H1 (cell line): Measurements from ENCODE around the gene DAB2IP. TPM values are rescaled to one million over a fixed set of nuclear protein-coding genes. Genes with fewer than 3 reads are reported as not detected.

ENCODE experiments used
- CTCF ChIA-PET: fragments of 300-600 bp; sonication (Branson Sonifier 250); formaldehyde crosslinking; loops from one replicate; lab custom pipeline; 2021; ENCODE audit not compliant: partially characterized antibody; lab: Charles Lee
- POLR2A ChIA-PET: fragments of 300-600 bp; sonication (Branson Sonifier 250); formaldehyde crosslinking; loops from one replicate; lab custom pipeline; 2021; ENCODE audit warnings: inconsistent platforms; ENCODE audit not compliant: partially characterized antibody; lab: Charles Lee
- DNase-seq, 2 experiments: peaks; one replicate each; pipeline versions ENCODE4 v3.0.0 to v3.0.0-alpha.2; 2010 to 2022; ENCODE audit warnings: low spot score in 2 of 2, low read depth in 1 of 2, mixed read lengths in 1 of 2
- FAIRE-seq: peaks from 2 replicates; lab custom pipeline; 2011; peaks lifted over from hg19 to GRCh38; lab: Jason Lieb, UNC
- H2AFZ ChIP-seq: 2 replicates; pipeline ENCODE4 v1.8.1; 2012; ENCODE audit warnings: low read length, inconsistent platforms
- H2AK5ac ChIP-seq: 2 replicates; pipeline ENCODE4 v1.6.1; 2013; ENCODE audit warnings: low read depth, low read length
- H2BK120ac ChIP-seq: replicated peaks from 2 replicates; pipeline ENCODE3; 2013; ENCODE audit warnings: low read depth, low read length, inconsistent platforms
- H2BK12ac ChIP-seq: 2 replicates; pipeline ENCODE4 v1.6.1; 2013; ENCODE audit warnings: low read depth, low read length
- H2BK15ac ChIP-seq: 2 replicates; pipeline ENCODE4 v1.6.1; 2013; ENCODE audit warnings: low read length
- H2BK20ac ChIP-seq: 2 replicates; pipeline ENCODE4 v1.6.1; 2013; ENCODE audit warnings: low read length
- H2BK5ac ChIP-seq: 2 replicates; pipeline ENCODE4 v1.6.1; 2013; ENCODE audit warnings: low read depth, low read length
- H3K14ac ChIP-seq: 2 replicates; pipeline ENCODE4 v1.6.1; 2013; ENCODE audit warnings: inconsistent platforms; ENCODE audit not compliant: insufficient read length
- H3K18ac ChIP-seq: 2 replicates; pipeline ENCODE4 v1.6.1; 2013; ENCODE audit warnings: low read length; ENCODE audit errors: extremely low read depth
- H3K23ac ChIP-seq: 2 replicates; pipeline ENCODE4 v1.6.1; 2013; ENCODE audit warnings: inconsistent platforms; ENCODE audit not compliant: insufficient read length
- H3K23me2 ChIP-seq: 2 replicates; pipeline ENCODE4 v1.6.1; 2013; ENCODE audit warnings: low read depth, low read length
- H3K27ac ChIP-seq: 2 replicates; pipeline ENCODE4 v1.6.1; 2011; ENCODE audit warnings: low read depth, low read length, inconsistent platforms
- H3K27me3 ChIP-seq, 4 experiments: replicated peaks in 1 of 4; 1 replicate in 1 of 4; 2 replicates in 3 of 4; pipeline versions ENCODE4 v1.6.1 to v1.8.1; 2011 to 2013; ENCODE audit warnings: low read length in 3 of 4, mild to moderate bottlenecking in 3 of 4, inconsistent platforms in 2 of 4, mixed read lengths in 2 of 4, moderate library complexity in 1 of 4; ENCODE audit not compliant: control insufficient read depth in 3 of 4, insufficient read depth in 3 of 4; ENCODE audit errors: extremely low read depth in 1 of 4
- H3K36me3 ChIP-seq, 4 experiments: 2 replicates each; pipeline versions ENCODE4 v1.6.1 to v1.8.1; 2011 to 2013; ENCODE audit warnings: mild to moderate bottlenecking in 4 of 4, low read length in 3 of 4, moderate library complexity in 2 of 4, control low read depth in 1 of 4, inconsistent platforms in 1 of 4; ENCODE audit not compliant: insufficient read depth in 4 of 4, control insufficient read depth in 2 of 4
- H3K4ac ChIP-seq: replicated peaks from 2 replicates; pipeline ENCODE3; 2013; ENCODE audit warnings: low read length, low read depth, mixed read lengths, inconsistent platforms; ENCODE audit not compliant: insufficient read length
- H3K4me1 ChIP-seq, 4 experiments: replicated peaks in 1 of 4; 1 replicate in 1 of 4; 2 replicates in 3 of 4; pipeline versions ENCODE4 v1.6.1 to v1.8.1; 2011 to 2013; ENCODE audit warnings: low read length in 3 of 4, inconsistent platforms in 2 of 4, mixed read lengths in 1 of 4; ENCODE audit not compliant: insufficient read depth in 4 of 4, control insufficient read depth in 3 of 4
- H3K4me2 ChIP-seq, 2 experiments: 2 replicates each; pipeline versions ENCODE4 v1.6.1 to v1.8.1; 2011 to 2013; ENCODE audit warnings: low read depth in 2 of 2, low read length in 2 of 2, control low read depth in 1 of 2, inconsistent platforms in 1 of 2, mild to moderate bottlenecking in 1 of 2; ENCODE audit not compliant: insufficient read depth in 1 of 2
- H3K4me3 ChIP-seq, 4 experiments: fragments of 200-600, 300-600 bp in 1 of 4; sonication (generic), shearing (Covaris generic), sonication (Bioruptor Twin) in 1 of 4; 2 replicates each; pipeline versions ENCODE4 v1.5.1 to v1.8.1; 2011 to 2016; ENCODE audit warnings: low read length in 4 of 4, low read depth in 3 of 4, control low read depth in 2 of 4, inconsistent platforms in 2 of 4, mild to moderate bottlenecking in 2 of 4, mixed read lengths in 1 of 4, moderate library complexity in 1 of 4; ENCODE audit not compliant: insufficient read depth in 2 of 4; ENCODE audit errors: extremely low read depth in 1 of 4
- H3K56ac ChIP-seq: replicated peaks from 2 replicates; pipeline ENCODE3; 2013; ENCODE audit warnings: low read depth, mild to moderate bottlenecking, mixed read lengths, low read length, inconsistent platforms; ENCODE audit not compliant: insufficient read length
- H3K79me1 ChIP-seq: 2 replicates; pipeline ENCODE4 v1.6.1; 2013; ENCODE audit warnings: low read depth, low read length, control low read depth
- H3K79me2 ChIP-seq, 2 experiments: 2 replicates each; pipeline versions ENCODE4 v1.6.1 to v1.8.1; 2012 to 2013; ENCODE audit warnings: low read length in 2 of 2, mild to moderate bottlenecking in 2 of 2, inconsistent platforms in 1 of 2; ENCODE audit not compliant: insufficient read depth in 2 of 2, control insufficient read depth in 1 of 2
- H3K9ac ChIP-seq, 4 experiments: replicated peaks in 1 of 4; 1 replicate in 1 of 4; 2 replicates in 3 of 4; pipeline versions ENCODE4 v1.6.1 to v1.8.1; 2011 to 2013; ENCODE audit warnings: low read depth in 3 of 4, low read length in 3 of 4, control low read depth in 2 of 4, mild to moderate bottlenecking in 2 of 4, moderate library complexity in 2 of 4, inconsistent platforms in 1 of 4; ENCODE audit errors: extremely low read depth in 1 of 4
- H3K9me3 ChIP-seq, 2 experiments: 2 replicates each; pipeline versions ENCODE4 v1.6.1 to v1.8.1; 2012 to 2013; ENCODE audit warnings: mild to moderate bottlenecking in 2 of 2, moderate library complexity in 2 of 2, control low read depth in 1 of 2, inconsistent platforms in 1 of 2, low read depth in 1 of 2, low read length in 1 of 2, mixed read lengths in 1 of 2; ENCODE audit not compliant: insufficient read depth in 2 of 2
- H4K20me1 ChIP-seq, 2 experiments: replicated peaks in 1 of 2; 2 replicates each; pipeline versions ENCODE3 to v1.8.1; 2011 to 2013; ENCODE audit warnings: inconsistent platforms in 2 of 2, low read length in 2 of 2, mild to moderate bottlenecking in 1 of 2; ENCODE audit not compliant: insufficient read depth in 2 of 2, control insufficient read depth in 1 of 2
- H4K5ac ChIP-seq: 2 replicates; pipeline ENCODE4 v1.6.1; 2013; ENCODE audit warnings: low read length, low read depth, mixed read lengths, inconsistent platforms; ENCODE audit not compliant: insufficient read length
- H4K8ac ChIP-seq: 2 replicates; pipeline ENCODE4 v1.8.0; 2013; ENCODE audit warnings: mild to moderate bottlenecking, moderate library complexity, low read length, inconsistent platforms; ENCODE audit not compliant: insufficient read depth; ENCODE audit errors: extremely low read depth
- H4K91ac ChIP-seq: replicated peaks from 2 replicates; pipeline ENCODE3; 2013; ENCODE audit warnings: low read length, mixed read lengths, inconsistent platforms; ENCODE audit not compliant: insufficient read length
- BRCA1 ChIP-seq: IDR thresholded peaks from 2 replicates; pipeline ENCODE4 v1.6.1; 2012; ENCODE audit warnings: low read depth, low read length, improper control_type of control experiment
- CHD1 ChIP-seq: IDR thresholded peaks from 2 replicates; pipeline ENCODE4 v1.6.1; 2012; ENCODE audit warnings: low read depth, low read length, improper control_type of control experiment
- HDAC2 ChIP-seq, 2 experiments: fragments of 300-600 bp in 1 of 2; sonication (generic) in 1 of 2; IDR thresholded peaks; 2 replicates each; pipeline ENCODE4 v1.6.1; 2011 to 2012; ENCODE audit warnings: low read depth in 2 of 2, low read length in 2 of 2, mild to moderate bottlenecking in 2 of 2, moderate library complexity in 2 of 2, borderline replicate concordance in 1 of 2, inconsistent platforms in 1 of 2
- JUND ChIP-seq: IDR thresholded peaks from 2 replicates; pipeline ENCODE4 v1.6.1; 2011; ENCODE audit warnings: mild to moderate bottlenecking, improper control_type of control experiment, low read length
- KDM1A ChIP-seq: fragments of 200-600, 300-600 bp; sonication (generic); IDR thresholded peaks from 2 replicates; pipeline ENCODE4 v1.7.1; 2016; ENCODE audit warnings: mild to moderate bottlenecking, low read length, borderline replicate concordance
- POLR2AphosphoS5 ChIP-seq: IDR thresholded peaks from 2 replicates; pipeline ENCODE4 v1.6.1; 2011; ENCODE audit warnings: low read depth, low read length
- POU5F1 ChIP-seq: IDR thresholded peaks from 2 replicates; pipeline ENCODE4 v1.6.1; 2011; ENCODE audit warnings: low read depth, mild to moderate bottlenecking, low read length, moderate library complexity
- RBBP5 ChIP-seq: IDR thresholded peaks from 2 replicates; pipeline ENCODE4 v1.7.1; 2012; ENCODE audit warnings: low read depth, mild to moderate bottlenecking, inconsistent platforms, low read length, moderate library complexity, borderline replicate concordance
- SIRT6 ChIP-seq: IDR thresholded peaks from one replicate; pipeline ENCODE4 v1.7.1; 2012; ENCODE audit warnings: low read length, inconsistent platforms
- SIX5 ChIP-seq: IDR thresholded peaks from 2 replicates; pipeline ENCODE4 v1.6.1; 2011; ENCODE audit warnings: mild to moderate bottlenecking, low read depth, low read length
- TAF1 ChIP-seq: IDR thresholded peaks from 2 replicates; pipeline ENCODE4 v1.6.1; 2011; ENCODE audit warnings: mild to moderate bottlenecking, low read depth, low read length
- TBP ChIP-seq: IDR thresholded peaks from 2 replicates; pipeline ENCODE4 v1.6.1; 2011; ENCODE audit warnings: low read depth, low read length, improper control_type of control experiment
- ZNF274 ChIP-seq: IDR thresholded peaks from 2 replicates; pipeline ENCODE4 v1.7.0; 2012; ENCODE audit warnings: low read length, borderline replicate concordance; ENCODE audit errors: extremely low read depth
- WGBS, 2 experiments: shearing (Covaris generic) in 1 of 2; methylation state at CpG; one replicate each; pipeline versions ENCODE4 v1.1.6 to v1.1.7; 2013 to 2015; ENCODE audit warnings: low lambda C conversion rate in 2 of 2, mixed read lengths in 2 of 2, inconsistent platforms in 1 of 2, low coverage in 1 of 2, missing lambda C conversion rate in 1 of 2; ENCODE audit not compliant: insufficient replicate concordance in 2 of 2, insufficient coverage in 1 of 2, insufficient read length in 1 of 2; ENCODE audit errors: extremely low coverage in 1 of 2, missing lambda C conversion rate in 1 of 2; 5-methylcytosine and 5-hydroxymethylcytosine counted together
- polyA plus RNA-seq, 7 experiments: library from polyadenylated mRNA; depleted of rRNA in 3 of 7; stranded (reverse) in 5 of 7; unstranded in 2 of 7; fragments of >200 nt in 5 of 7; fragments of 200-250 nt in 2 of 7; gene quantifications; 1 replicate in 5 of 7; 2 replicates in 1 of 7; 4 replicates in 1 of 7; pipeline versions ENCODE4 v1.2.1 to v1.2.3, GENCODE V29; 2011 to 2013; ENCODE audit warnings: missing spikeins in 2 of 7, mixed read lengths in 2 of 7
- total RNA-seq: library from RNA; stranded (reverse); fragmentation: NEBNext Ultra II Directional; extraction: Animal tissue kit (Norgen Biotek cat#: 25700); gene quantifications from 2 replicates; pipeline ENCODE4 v1.2.1, GENCODE V29; 2021

DAB2IP gene
- total and polyA plus RNA-seq, 2 of the 8 experiments (the other 6 are each of a cell fraction or from before 2014, with no cell fraction given) = 19.7 to 39.5 TPM

DNA sequence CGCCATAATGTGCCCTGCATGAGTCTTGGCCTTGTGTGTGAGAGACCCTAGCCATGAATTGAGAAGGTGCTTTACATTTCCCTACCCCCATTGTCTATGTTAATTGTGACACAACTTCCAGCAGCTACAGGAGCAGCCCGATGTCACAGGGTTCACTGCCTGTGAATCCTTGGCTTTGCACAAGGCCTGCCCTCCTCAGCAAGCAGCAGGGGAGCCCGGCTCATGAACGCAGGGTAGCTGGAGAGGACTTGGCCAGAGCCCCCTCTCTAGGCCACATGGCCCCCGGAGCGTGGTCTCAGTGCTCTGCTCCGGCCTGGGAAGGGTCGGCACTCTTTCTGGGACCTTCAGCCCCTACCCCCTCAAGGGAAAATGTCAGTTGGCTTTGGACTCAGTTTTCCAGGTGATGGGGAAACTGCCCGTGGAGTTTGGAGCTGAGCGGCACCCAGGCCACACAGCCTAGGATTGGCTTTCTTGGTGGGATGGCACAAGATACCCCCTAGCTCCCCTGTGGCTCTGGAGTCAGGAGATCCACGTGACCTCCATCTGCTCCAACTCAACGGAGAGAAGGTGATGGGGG is 160.8 kb downstream of the DAB2IP start:
- Histone ChIP-seq H3K4me3 (no peak overlapping the region), H3K9ac (0 out of 7 replicates have a peak overlapping the region, but pooled peaks of 1 of the 4 experiments have one; percentile 14), H2BK120ac (no peak overlapping the region), H3K9me3 (no peaks in the 10 kb centered on the region), H3K4me2 (no peak overlapping the region), H3K27ac (no peak overlapping the region), H4K5ac (no peak overlapping the region), H3K23me2 (peaks cover 1% of the 10 kb centered on the region; the same call in 1 of the 2 replicates), H3K79me2 (no peaks in the 10 kb centered on the region), H4K20me1 (peaks cover 0 to 2% of the 10 kb centered on the region in 2 experiments), H3K56ac (no peak overlapping the region), H2BK20ac (0 out of 2 replicates have a peak overlapping the region, but pooled peaks have one; percentile 2), H4K8ac (peak overlapping the region; percentile 69; the same call in 1 of the 2 replicates), H3K4me1 (peaks cover 0 to 9% (median 2%) of the 10 kb centered on the region in 4 experiments; a peak in 3 of 7 replicates), H2BK12ac (0 out of 2 replicates have a peak overlapping the region, but pooled peaks have one; percentile 80), H2AFZ (no peak overlapping the region), H2BK5ac (no peak overlapping the region), H2AK5ac (no peak overlapping the region), H4K91ac (no peak overlapping the region), H3K23ac (no peak overlapping the region), H3K14ac (no peak overlapping the region), H3K27me3 (no peaks in the 10 kb centered on the region), H3K18ac (0 out of 2 replicates have a peak overlapping the region, but pooled peaks have one; percentile 48), H3K4ac (no peak overlapping the region), H3K36me3 (no peaks in the 10 kb centered on the region), H2BK15ac (no peak overlapping the region; the same call in 1 of the 2 replicates), H3K79me1 (peaks cover 3% of the 10 kb centered on the region)
- ChIA-PET CTCF (interaction anchor here (1.1 to 1.7 kb wide), 6 partner anchors 9 to 112 kb away, joined by 3 to 7 read pairs (median 3); no protein-coding TSS in a partner anchor), POLR2A (no interaction called here)
- FAIRE-seq = no peak
- 87% methylated on average over 12 of the region's 12 CpGs; no CpG with 5 or more reads in 1 of the 2 experiments for WGBS, 2 experiments
- no peak for DNase-seq
- TF ChIP-seq BRCA1 (no peak), HDAC2 (IDR thresholded peaks at IDR 0.05; ENCODE audit: borderline replicate concordance in 1 of 2, low read depth in 2 of 2, low read length in 2 of 2) (no peak), ZNF274 (no peak), KDM1A (no peak), RBBP5 (no peak), TBP (no peak), POLR2AphosphoS5 (no peak), POU5F1 (no peak), JUND (no peak), CHD1 (no peak), SIRT6 (no peak), TAF1 (no peak), SIX5 (no peak)
